PC-9 (cell line): ENCODE data around the gene ASTN2. TPM values are rescaled to one million over a fixed set of nuclear protein-coding genes. Genes with fewer than 3 reads are reported as not detected.

Source experiments
- BruUV-seq: library from RNA; stranded (reverse); fragments of 400-500 nt; replicated peaks from 2 replicates; lab custom pipeline; 2021; lab: Mats Ljungman, UMichigan
- CTCF ChIA-PET: fragments of 300-600 bp; sonication (Branson Sonifier 250); formaldehyde crosslinking; loops from one replicate; lab custom pipeline; 2022; ENCODE audit warnings: antibody characterized with exemption; lab: Charles Lee
- POLR2A ChIA-PET: fragments of 300-600 bp; sonication (Branson Sonifier 250); formaldehyde crosslinking; loops from one replicate; lab custom pipeline; 2022; ENCODE audit warnings: antibody characterized with exemption; ENCODE audit not compliant: unreplicated experiment; lab: Charles Lee
- DNase-seq, 2 experiments: peaks; one replicate each; pipeline versions ENCODE4 v3.0.0 to v3.0.0-alpha.2; 2015 to 2022; ENCODE audit warnings: mixed read lengths in 1 of 2
- H2AFZ ChIP-seq: fragments of 200-600 bp; sonication (generic); 2 replicates; pipeline ENCODE4 v1.8.1; 2017; ENCODE audit warnings: antibody characterized with exemption
- H3F3A ChIP-seq: fragments of 200-600 bp; sonication (generic); 2 replicates; pipeline ENCODE4 v1.8.1; 2017; ENCODE audit warnings: antibody characterized with exemption, mild to moderate bottlenecking, low read depth; ENCODE audit not compliant: insufficient read depth
- H3K27ac ChIP-seq: fragments of 200-600 bp; sonication (generic); 2 replicates; pipeline ENCODE4 v1.6.1; 2016; ENCODE audit warnings: mixed run types
- H3K27me3 ChIP-seq: fragments of 200-600 bp; sonication (generic); 2 replicates; pipeline ENCODE4 v1.6.1; 2016; ENCODE audit warnings: low read depth, mixed run types; ENCODE audit not compliant: insufficient read depth
- H3K36me3 ChIP-seq: fragments of 200-600 bp; sonication (generic); 2 replicates; pipeline ENCODE4 v1.6.1; 2016; ENCODE audit warnings: low read depth, mixed run types
- H3K4me1 ChIP-seq: fragments of 200-600 bp; sonication (generic); replicated peaks from 2 replicates; pipeline ENCODE4 v1.6.1; 2016; ENCODE audit warnings: mixed run types; ENCODE audit not compliant: insufficient read depth
- H3K4me2 ChIP-seq: fragments of 200-600 bp; sonication (generic); 2 replicates; pipeline ENCODE4 v1.6.1; 2017; ENCODE audit warnings: mixed run types
- H3K4me3 ChIP-seq: fragments of 200-600 bp; sonication (generic); 2 replicates; pipeline ENCODE4 v1.6.1; 2016; ENCODE audit warnings: mixed run types
- H3K79me2 ChIP-seq: fragments of 200-600 bp; sonication (generic); 2 replicates; pipeline ENCODE4 v1.6.1; 2017; ENCODE audit warnings: low read depth, mixed run types
- H3K9me2 ChIP-seq: fragments of 200-600 bp; sonication (generic); 2 replicates; pipeline ENCODE4 v1.8.1; 2017; ENCODE audit warnings: mild to moderate bottlenecking; ENCODE audit not compliant: insufficient read depth
- H3K9me3 ChIP-seq: fragments of 200-600 bp; sonication (generic); 2 replicates; pipeline ENCODE4 v1.8.1; 2016; ENCODE audit warnings: low read depth; ENCODE audit not compliant: insufficient read depth
- H4K20me1 ChIP-seq: fragments of 200-600 bp; sonication (generic); 2 replicates; pipeline ENCODE4 v1.8.1; 2017; ENCODE audit not compliant: insufficient read depth
- CTCF ChIP-seq: fragments of 200-600 bp; sonication (generic); conservative IDR thresholded peaks from 2 replicates; pipeline ENCODE4 v1.6.1; 2017; ENCODE audit warnings: mixed run types, antibody characterized with exemption, mild to moderate bottlenecking, moderate library complexity
- EZH2 ChIP-seq: fragments of 200-600 bp; sonication (generic); IDR thresholded peaks from 2 replicates; pipeline ENCODE4 v1.8.0; 2017; ENCODE audit warnings: antibody characterized with exemption, low read depth
- intact Hi-C: fragments of 100-400 bp; cut with micrococcal nuclease; formaldehyde crosslinking; loops from one replicate; pipeline ENCODE4 v1.10.0; 2022; ENCODE audit not compliant: unreplicated experiment
- total RNA-seq: library from RNA; stranded (reverse); gene quantifications from 2 replicates; pipeline ENCODE4 v1.2.3, GENCODE V29; 2021

ASTN2 gene
- total RNA-seq, 1 experiment from 2014 or later, result 6.2 TPM

GRCh38 chr9:116753389-116753788 is 661.5 kb downstream of the ASTN2 start:
- Histone ChIP-seq H3F3A (no peaks in the 10 kb centered on the region), H3K4me2 (no peak overlapping the region), H3K27me3 (no peaks in the 10 kb centered on the region), H3K9me3 (no peaks in the 10 kb centered on the region), H4K20me1 (no peaks in the 10 kb centered on the region), H3K4me3 (no peak overlapping the region), H2AFZ (no peak overlapping the region), H3K27ac (no peak overlapping the region), H3K36me3 (no peaks in the 10 kb centered on the region), H3K9me2 (no peaks in the 10 kb centered on the region), H3K4me1 (no peaks in the 10 kb centered on the region), H3K79me2 (no peaks in the 10 kb centered on the region)
- no peak for TF ChIP-seq CTCF
- BruUV-seq, result no TSS peak
- ChIA-PET POLR2A (no interaction called here), CTCF (no interaction called here)
- DNase-seq, result no peak
- intact Hi-C loops, result no loop called here

GRCh38 chr9:116750510-116750909 is 664.3 kb downstream of the ASTN2 start:
- H4K20me1 ChIP-seq, result no peaks in the 10 kb centered on the region
- H3K79me2 ChIP-seq, result no peaks in the 10 kb centered on the region
- no peaks in the 10 kb centered on the region for H3K9me2 ChIP-seq
- H3K36me3 ChIP-seq, result no peaks in the 10 kb centered on the region
- BruUV-seq, result no TSS peak
- CTCF ChIA-PET, result no interaction called here
- H3K9me3 ChIP-seq, result no peaks in the 10 kb centered on the region
- no peak overlapping the region for H3K27ac ChIP-seq
- no peak overlapping the region for H2AFZ ChIP-seq
- H3K27me3 ChIP-seq, result no peaks in the 10 kb centered on the region
- H3F3A ChIP-seq, result no peaks in the 10 kb centered on the region
- no peak for TF ChIP-seq EZH2
- no peak for TF ChIP-seq CTCF
- no peaks in the 10 kb centered on the region for H3K4me1 ChIP-seq
- H3K4me2 ChIP-seq, result no peak overlapping the region
- no peak overlapping the region for H3K4me3 ChIP-seq
- POLR2A ChIA-PET, result no interaction called here
- intact Hi-C loops, result no loop called here
- no peak for DNase-seq

- H3K4me2 ChIP-seq, result no peak overlapping the region
- H3F3A ChIP-seq, result no peaks in the 10 kb centered on the region
- no peaks in the 10 kb centered on the region for H3K36me3 ChIP-seq
- ChIA-PET CTCF (no interaction called here), POLR2A (no interaction called here)
- no peaks in the 10 kb centered on the region for H3K4me1 ChIP-seq
- no peak overlapping the region for H3K27ac ChIP-seq
- intact Hi-C loops, result no loop called here
- H4K20me1 ChIP-seq, result no peaks in the 10 kb centered on the region
- no peaks in the 10 kb centered on the region for H3K9me2 ChIP-seq
- no peak overlapping the region for H2AFZ ChIP-seq
- H3K27me3 ChIP-seq, result no peaks in the 10 kb centered on the region
- no peaks in the 10 kb centered on the region for H3K9me3 ChIP-seq
- no peak for TF ChIP-seq CTCF
- TF ChIP-seq EZH2, result no peak
- H3K4me3 ChIP-seq, result no peak overlapping the region
- no peaks in the 10 kb centered on the region for H3K79me2 ChIP-seq
- no TSS peak for BruUV-seq
- no peak for DNase-seq
Observed at GRCh38 chr9:116749772-116750171, 665.1 kb downstream of the ASTN2 start.
